ENCODE results near the gene ZFP57. TPM values are rescaled to one million over a fixed set of nuclear protein-coding genes. Genes with fewer than 3 reads are reported as not detected.

ZFP57 gene
- total and polyA plus RNA-seq, 2 experiments from 2014 or later: 0.59 to 0.84 TPM

DNA sequence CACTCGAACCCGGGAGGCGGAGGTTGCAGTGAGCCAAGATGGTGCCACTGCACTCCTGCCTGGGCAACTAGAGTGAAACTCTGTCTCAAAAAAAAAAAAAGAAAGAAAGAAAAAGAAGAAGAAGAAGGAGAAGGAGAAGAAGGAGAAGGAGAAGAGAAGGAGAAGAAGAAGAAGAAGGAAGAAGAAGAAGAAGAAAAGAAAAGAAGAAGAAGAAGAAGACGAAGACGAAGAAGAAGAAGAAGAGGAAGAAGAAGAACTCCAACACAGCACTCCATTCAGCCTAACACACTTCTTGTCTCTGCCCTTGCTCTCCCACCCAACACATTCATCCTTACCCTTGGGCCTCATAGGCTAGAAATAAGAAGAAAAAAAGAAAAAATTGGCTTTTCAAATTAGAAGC lies 6.9 kb downstream of the ZFP57 start (continued):
- TF ChIP-seq, protein P1, sequence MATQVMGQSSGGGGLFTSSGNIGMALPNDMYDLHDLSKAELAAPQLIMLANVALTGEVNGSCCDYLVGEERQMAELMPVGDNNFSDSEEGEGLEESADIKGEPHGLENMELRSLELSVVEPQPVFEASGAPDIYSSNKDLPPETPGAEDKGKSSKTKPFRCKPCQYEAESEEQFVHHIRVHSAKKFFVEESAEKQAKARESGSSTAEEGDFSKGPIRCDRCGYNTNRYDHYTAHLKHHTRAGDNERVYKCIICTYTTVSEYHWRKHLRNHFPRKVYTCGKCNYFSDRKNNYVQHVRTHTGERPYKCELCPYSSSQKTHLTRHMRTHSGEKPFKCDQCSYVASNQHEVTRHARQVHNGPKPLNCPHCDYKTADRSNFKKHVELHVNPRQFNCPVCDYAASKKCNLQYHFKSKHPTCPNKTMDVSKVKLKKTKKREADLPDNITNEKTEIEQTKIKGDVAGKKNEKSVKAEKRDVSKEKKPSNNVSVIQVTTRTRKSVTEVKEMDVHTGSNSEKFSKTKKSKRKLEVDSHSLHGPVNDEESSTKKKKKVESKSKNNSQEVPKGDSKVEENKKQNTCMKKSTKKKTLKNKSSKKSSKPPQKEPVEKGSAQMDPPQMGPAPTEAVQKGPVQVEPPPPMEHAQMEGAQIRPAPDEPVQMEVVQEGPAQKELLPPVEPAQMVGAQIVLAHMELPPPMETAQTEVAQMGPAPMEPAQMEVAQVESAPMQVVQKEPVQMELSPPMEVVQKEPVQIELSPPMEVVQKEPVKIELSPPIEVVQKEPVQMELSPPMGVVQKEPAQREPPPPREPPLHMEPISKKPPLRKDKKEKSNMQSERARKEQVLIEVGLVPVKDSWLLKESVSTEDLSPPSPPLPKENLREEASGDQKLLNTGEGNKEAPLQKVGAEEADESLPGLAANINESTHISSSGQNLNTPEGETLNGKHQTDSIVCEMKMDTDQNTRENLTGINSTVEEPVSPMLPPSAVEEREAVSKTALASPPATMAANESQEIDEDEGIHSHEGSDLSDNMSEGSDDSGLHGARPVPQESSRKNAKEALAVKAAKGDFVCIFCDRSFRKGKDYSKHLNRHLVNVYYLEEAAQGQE (IDR thresholded peaks at IDR 0.05; ENCODE audit: unreplicated experiment): no peak
- TF ChIP-seq POLR2AphosphoS5 (IDR thresholded peaks at IDR 0.05; ENCODE audit: low read depth): no peak
- no peak for TF ChIP-seq CREB1 (CRISPR knock-in tag; IDR thresholded peaks at IDR 0.05; ENCODE audit: low read depth)
- TF ChIP-seq ZNF331 (CRISPR knock-in tag; IDR thresholded peaks at IDR 0.05; ENCODE audit: low read depth): no peak
- TF ChIP-seq, protein P2, sequence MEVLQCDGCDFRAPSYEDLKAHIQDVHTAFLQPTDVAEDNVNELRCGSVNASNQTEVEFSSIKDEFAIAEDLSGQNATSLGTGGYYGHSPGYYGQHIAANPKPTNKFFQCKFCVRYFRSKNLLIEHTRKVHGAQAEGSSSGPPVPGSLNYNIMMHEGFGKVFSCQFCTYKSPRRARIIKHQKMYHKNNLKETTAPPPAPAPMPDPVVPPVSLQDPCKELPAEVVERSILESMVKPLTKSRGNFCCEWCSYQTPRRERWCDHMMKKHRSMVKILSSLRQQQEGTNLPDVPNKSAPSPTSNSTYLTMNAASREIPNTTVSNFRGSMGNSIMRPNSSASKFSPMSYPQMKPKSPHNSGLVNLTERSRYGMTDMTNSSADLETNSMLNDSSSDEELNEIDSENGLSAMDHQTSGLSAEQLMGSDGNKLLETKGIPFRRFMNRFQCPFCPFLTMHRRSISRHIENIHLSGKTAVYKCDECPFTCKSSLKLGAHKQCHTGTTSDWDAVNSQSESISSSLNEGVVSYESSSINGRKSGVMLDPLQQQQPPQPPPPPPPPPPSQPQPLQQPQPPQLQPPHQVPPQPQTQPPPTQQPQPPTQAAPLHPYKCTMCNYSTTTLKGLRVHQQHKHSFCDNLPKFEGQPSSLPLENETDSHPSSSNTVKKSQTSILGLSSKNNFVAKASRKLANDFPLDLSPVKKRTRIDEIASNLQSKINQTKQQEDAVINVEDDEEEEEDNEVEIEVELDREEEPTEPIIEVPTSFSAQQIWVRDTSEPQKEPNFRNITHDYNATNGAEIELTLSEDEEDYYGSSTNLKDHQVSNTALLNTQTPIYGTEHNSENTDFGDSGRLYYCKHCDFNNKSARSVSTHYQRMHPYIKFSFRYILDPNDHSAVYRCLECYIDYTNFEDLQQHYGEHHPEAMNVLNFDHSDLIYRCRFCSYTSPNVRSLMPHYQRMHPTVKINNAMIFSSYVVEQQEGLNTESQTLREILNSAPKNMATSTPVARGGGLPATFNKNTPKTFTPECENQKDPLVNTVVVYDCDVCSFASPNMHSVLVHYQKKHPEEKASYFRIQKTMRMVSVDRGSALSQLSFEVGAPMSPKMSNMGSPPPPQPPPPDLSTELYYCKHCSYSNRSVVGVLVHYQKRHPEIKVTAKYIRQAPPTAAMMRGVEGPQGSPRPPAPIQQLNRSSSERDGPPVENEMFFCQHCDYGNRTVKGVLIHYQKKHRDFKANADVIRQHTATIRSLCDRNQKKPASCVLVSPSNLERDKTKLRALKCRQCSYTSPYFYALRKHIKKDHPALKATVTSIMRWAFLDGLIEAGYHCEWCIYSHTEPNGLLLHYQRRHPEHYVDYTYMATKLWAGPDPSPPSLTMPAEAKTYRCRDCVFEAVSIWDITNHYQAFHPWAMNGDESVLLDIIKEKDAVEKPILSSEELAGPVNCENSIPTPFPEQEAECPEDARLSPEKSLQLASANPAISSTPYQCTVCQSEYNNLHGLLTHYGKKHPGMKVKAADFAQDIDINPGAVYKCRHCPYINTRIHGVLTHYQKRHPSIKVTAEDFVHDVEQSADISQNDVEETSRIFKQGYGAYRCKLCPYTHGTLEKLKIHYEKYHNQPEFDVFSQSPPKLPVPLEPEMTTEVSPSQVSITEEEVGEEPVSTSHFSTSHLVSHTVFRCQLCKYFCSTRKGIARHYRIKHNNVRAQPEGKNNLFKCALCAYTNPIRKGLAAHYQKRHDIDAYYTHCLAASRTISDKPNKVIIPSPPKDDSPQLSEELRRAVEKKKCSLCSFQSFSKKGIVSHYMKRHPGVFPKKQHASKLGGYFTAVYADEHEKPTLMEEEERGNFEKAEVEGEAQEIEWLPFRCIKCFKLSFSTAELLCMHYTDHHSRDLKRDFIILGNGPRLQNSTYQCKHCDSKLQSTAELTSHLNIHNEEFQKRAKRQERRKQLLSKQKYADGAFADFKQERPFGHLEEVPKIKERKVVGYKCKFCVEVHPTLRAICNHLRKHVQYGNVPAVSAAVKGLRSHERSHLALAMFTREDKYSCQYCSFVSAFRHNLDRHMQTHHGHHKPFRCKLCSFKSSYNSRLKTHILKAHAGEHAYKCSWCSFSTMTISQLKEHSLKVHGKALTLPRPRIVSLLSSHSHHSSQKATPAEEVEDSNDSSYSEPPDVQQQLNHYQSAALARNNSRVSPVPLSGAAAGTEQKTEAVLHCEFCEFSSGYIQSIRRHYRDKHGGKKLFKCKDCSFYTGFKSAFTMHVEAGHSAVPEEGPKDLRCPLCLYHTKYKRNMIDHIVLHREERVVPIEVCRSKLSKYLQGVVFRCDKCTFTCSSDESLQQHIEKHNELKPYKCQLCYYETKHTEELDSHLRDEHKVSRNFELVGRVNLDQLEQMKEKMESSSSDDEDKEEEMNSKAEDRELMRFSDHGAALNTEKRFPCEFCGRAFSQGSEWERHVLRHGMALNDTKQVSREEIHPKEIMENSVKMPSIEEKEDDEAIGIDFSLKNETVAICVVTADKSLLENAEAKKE (CRISPR knock-in tag; IDR thresholded peaks at IDR 0.05): no peak

DNA sequence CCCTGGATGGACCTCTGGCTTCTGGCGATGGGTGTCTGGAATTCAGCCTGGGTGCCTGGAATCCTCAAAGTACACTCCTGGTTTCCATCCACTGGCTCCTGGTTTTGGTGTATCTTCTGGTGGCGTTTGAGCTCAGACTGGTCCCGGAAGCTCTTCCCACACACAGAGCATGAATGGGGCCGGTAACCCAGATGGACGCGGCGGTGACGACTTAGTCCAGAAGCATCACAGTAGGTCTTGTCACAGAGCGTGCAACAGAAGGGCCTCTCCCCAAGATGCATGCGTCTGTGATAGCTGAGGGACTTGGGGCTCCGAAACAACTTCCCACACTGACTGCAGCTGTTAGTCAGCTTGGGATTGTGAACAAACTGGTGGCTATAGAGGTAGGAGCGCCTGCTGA lies 7.8 kb downstream of the ZFP57 start:
- DNase-seq (ENCODE audit: low spot score) (no peak), ATAC-seq (no peak)
- peaks cover 6% of the 10 kb centered on the region; the same call in 1 of the 3 replicates for H3K9me3 Mint-ChIP-seq
- Histone ChIP-seq H3K27ac (ENCODE audit: low read depth) (no peak overlapping the region), H3K4me3 (no peak overlapping the region), H3K4me2 (no peak overlapping the region), H3K79me2 (replicated peaks; ENCODE audit: insufficient read depth) (no peaks in the 10 kb centered on the region), H3K4me1 (ENCODE audit: insufficient read depth) (peaks cover 12% of the 10 kb centered on the region), H3K9me2 (ENCODE audit: insufficient read depth) (peaks cover 13% of the 10 kb centered on the region), H3F3A (replicated peaks; ENCODE audit: low read depth) (peaks cover 5% of the 10 kb centered on the region; the same call in 1 of the 2 replicates), H4K20me1 (replicated peaks; ENCODE audit: insufficient read depth) (no peaks in the 10 kb centered on the region), H3K36me3 (ENCODE audit: insufficient read depth) (no peaks in the 10 kb centered on the region), H3K27me3 (ENCODE audit: insufficient read depth) (no peaks in the 10 kb centered on the region), H2AFZ (no peak overlapping the region)
- H3K27ac Mint-ChIP-seq: no peak overlapping the region
- peaks cover 24% of the 10 kb centered on the region for H3K4me1 Mint-ChIP-seq
- H3K27me3 Mint-ChIP-seq (ENCODE audit: insufficient read depth, low read depth, poor library complexity): peaks cover 7% of the 10 kb centered on the region
- no peaks in the 10 kb centered on the region; the same call in 1 of the 3 replicates for H3K36me3 Mint-ChIP-seq (ENCODE audit: low read depth)
- no peak overlapping the region for H3K4me3 Mint-ChIP-seq
- TF ChIP-seq, protein P1 (IDR thresholded peaks at IDR 0.05; ENCODE audit: unreplicated experiment): no peak
- TF ChIP-seq ZNF331 (CRISPR knock-in tag; IDR thresholded peaks at IDR 0.05; ENCODE audit: low read depth) (no peak), STAT1 (IDR thresholded peaks at IDR 0.05; ENCODE audit: unreplicated experiment) (no peak), POLR2AphosphoS5 (IDR thresholded peaks at IDR 0.05; ENCODE audit: low read depth) (no peak), JUNB (IDR thresholded peaks at IDR 0.05; ENCODE audit: unreplicated experiment) (no peak), EZH2 (IDR thresholded peaks at IDR 0.05; ENCODE audit: low read depth, unreplicated experiment) (no peak), ZNF114 (CRISPR knock-in tag; IDR thresholded peaks at IDR 0.05) (no peak)
- TF ChIP-seq, protein P3, sequence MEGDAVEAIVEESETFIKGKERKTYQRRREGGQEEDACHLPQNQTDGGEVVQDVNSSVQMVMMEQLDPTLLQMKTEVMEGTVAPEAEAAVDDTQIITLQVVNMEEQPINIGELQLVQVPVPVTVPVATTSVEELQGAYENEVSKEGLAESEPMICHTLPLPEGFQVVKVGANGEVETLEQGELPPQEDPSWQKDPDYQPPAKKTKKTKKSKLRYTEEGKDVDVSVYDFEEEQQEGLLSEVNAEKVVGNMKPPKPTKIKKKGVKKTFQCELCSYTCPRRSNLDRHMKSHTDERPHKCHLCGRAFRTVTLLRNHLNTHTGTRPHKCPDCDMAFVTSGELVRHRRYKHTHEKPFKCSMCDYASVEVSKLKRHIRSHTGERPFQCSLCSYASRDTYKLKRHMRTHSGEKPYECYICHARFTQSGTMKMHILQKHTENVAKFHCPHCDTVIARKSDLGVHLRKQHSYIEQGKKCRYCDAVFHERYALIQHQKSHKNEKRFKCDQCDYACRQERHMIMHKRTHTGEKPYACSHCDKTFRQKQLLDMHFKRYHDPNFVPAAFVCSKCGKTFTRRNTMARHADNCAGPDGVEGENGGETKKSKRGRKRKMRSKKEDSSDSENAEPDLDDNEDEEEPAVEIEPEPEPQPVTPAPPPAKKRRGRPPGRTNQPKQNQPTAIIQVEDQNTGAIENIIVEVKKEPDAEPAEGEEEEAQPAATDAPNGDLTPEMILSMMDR (conservative IDR thresholded peaks at IDR 0.05; ENCODE audit: low read depth in 2 of 2): no peak

All from GM23338 (cell line).